Measurements from ENCODE around the gene ZNF281.

The ZNF281 gene

GRCh38 chr1:200409761-200410565 is at the start of gene ZNF281:
Gene ZNF281, minus strand, starts transcription at chr1:200410036. Its CDS starts 331 bp downstream, at chr1:200409705.
- no peaks in the 10 kb centered on the region for H3K27me3 ChIP-seq (replicated peaks)
- peak; percentile 88 for DNase-seq
- in situ Hi-C loops (cut with HindIII; ENCODE audit: low pct_ligation_motif_present, low sequenced_read_pairs) = no loop called here
- no peak for TF ChIP-seq CTCF (IDR thresholded peaks at IDR 0.05; ENCODE audit: low read depth, low read length, missing control alignments)
- H3K36me3 ChIP-seq (replicated peaks) = peaks cover 27% of the 10 kb centered on the region
- H3K27ac ChIP-seq = peak within 1 kb of the TSS; percentile 98
- H3K4me3 ChIP-seq (ENCODE audit: low read depth, low read length) = peak within 1 kb of the TSS; percentile 90

GRCh38 chr1:200458780-200459179 is 48.9 kb upstream of the ZNF281 start:
- no peak for TF ChIP-seq CTCF (IDR thresholded peaks at IDR 0.05; ENCODE audit: low read depth, low read length, missing control alignments)
- no peak for DNase-seq
- in situ Hi-C loops (cut with HindIII; ENCODE audit: low pct_ligation_motif_present, low sequenced_read_pairs) = no loop called here

GRCh38 chr1:200457810-200458209 is 48.0 kb upstream of the ZNF281 start:
- Histone ChIP-seq H3K27me3 (replicated peaks) (no peaks in the 10 kb centered on the region), H3K27ac (no peak overlapping the region), H3K4me3 (ENCODE audit: low read depth, low read length) (no peak overlapping the region), H3K36me3 (replicated peaks) (no peaks in the 10 kb centered on the region)
- in situ Hi-C loops (cut with HindIII; ENCODE audit: low pct_ligation_motif_present, low sequenced_read_pairs) = no loop called here
- DNase-seq = peak; percentile 4
- TF ChIP-seq CTCF (IDR thresholded peaks at IDR 0.05; ENCODE audit: low read depth, low read length, missing control alignments) = no peak

More at GRCh38 chr1:200458780-200459179, 48.9 kb upstream of the ZNF281 start:
- H3K36me3 ChIP-seq (replicated peaks) = no peaks in the 10 kb centered on the region
- H3K27me3 ChIP-seq (replicated peaks) = no peaks in the 10 kb centered on the region
- H3K4me3 ChIP-seq (ENCODE audit: low read depth, low read length) = no peak overlapping the region
- no peak overlapping the region for H3K27ac ChIP-seq

GRCh38 chr1:200454425-200454824 is 44.6 kb upstream of the ZNF281 start:
- no peak for DNase-seq
- no peak overlapping the region for H3K4me3 ChIP-seq (ENCODE audit: low read depth, low read length)
- no peak for TF ChIP-seq CTCF (IDR thresholded peaks at IDR 0.05; ENCODE audit: low read depth, low read length, missing control alignments)
- H3K27me3 ChIP-seq (replicated peaks) = no peaks in the 10 kb centered on the region
- in situ Hi-C loops (cut with HindIII; ENCODE audit: low pct_ligation_motif_present, low sequenced_read_pairs) = no loop called here
- no peaks in the 10 kb centered on the region for H3K36me3 ChIP-seq (replicated peaks)
- no peak overlapping the region for H3K27ac ChIP-seq

- Histone ChIP-seq H3K27me3 (replicated peaks) (no peaks in the 10 kb centered on the region), H3K36me3 (replicated peaks) (no peaks in the 10 kb centered on the region)
Measured at GRCh38 chr1:200453553-200453905, 43.7 kb upstream of the ZNF281 start.

More at GRCh38 chr1:200453553-200453905, 43.7 kb upstream of the ZNF281 start:
- Histone ChIP-seq H3K4me3 (ENCODE audit: low read depth, low read length) (no peak overlapping the region), H3K27ac (no peak overlapping the region)
- TF ChIP-seq CTCF (IDR thresholded peaks at IDR 0.05; ENCODE audit: low read depth, low read length, missing control alignments) = no peak
- no peak for DNase-seq
- in situ Hi-C loops (cut with HindIII; ENCODE audit: low pct_ligation_motif_present, low sequenced_read_pairs) = no loop called here

All from brain microvascular endothelial cell (primary cell).